IMR-90 (cell line): Measurements from ENCODE around the gene ADGRD1. TPM values are rescaled to one million over a fixed set of nuclear protein-coding genes. Genes with fewer than 3 reads are reported as not detected.

Experiments used
- ATAC-seq: fragments of 200-7000 bp; cut with Tn5 transposase; 2 replicates; pipeline ENCODE4 v1.9.1; 2020; ENCODE audit warnings: low read depth, mild to moderate bottlenecking, moderate library complexity
- BruUV-seq: library from RNA; stranded (reverse); fragments of 400-500 nt; replicated peaks from 2 replicates; lab custom pipeline; 2021; lab: Mats Ljungman, UMichigan
- CTCF ChIA-PET: fragments of 300-600 bp; formaldehyde crosslinking; extraction: SDS; loops from one replicate; lab custom pipeline; 2021; ENCODE audit warnings: antibody characterized with exemption; lab: Yijun Ruan, JAX
- POLR2A ChIA-PET: fragments of 300-600 bp; sonication (Branson Sonifier 250); formaldehyde crosslinking; loops from one replicate; lab custom pipeline; 2022; ENCODE audit warnings: antibody characterized with exemption; ENCODE audit not compliant: unreplicated experiment; lab: Charles Lee
- DNase-seq: peaks from one replicate; pipeline ENCODE4 v3.0.0; 2013
- H2AFZ ChIP-seq: replicated peaks from 2 replicates; pipeline ENCODE3; 2013; ENCODE audit warnings: low read length, mild to moderate bottlenecking; ENCODE audit not compliant: poor library complexity
- H2AK5ac ChIP-seq: 2 replicates; pipeline ENCODE4 v1.6.1; 2013; ENCODE audit warnings: low read depth, low read length, inconsistent platforms
- H2AK9ac ChIP-seq: replicated peaks from 2 replicates; pipeline ENCODE3; 2013; ENCODE audit warnings: mild to moderate bottlenecking, low read depth, low read length, moderate library complexity; ENCODE audit not compliant: poor library complexity
- H2BK120ac ChIP-seq: 2 replicates; pipeline ENCODE4 v1.6.1; 2013; ENCODE audit warnings: low read depth, low read length, inconsistent platforms
- H2BK15ac ChIP-seq: 3 replicates; pipeline ENCODE4 v1.6.1; 2013; ENCODE audit warnings: low read depth, low read length, inconsistent platforms
- H2BK20ac ChIP-seq: 2 replicates; pipeline ENCODE4 v1.6.1; 2013; ENCODE audit warnings: low read depth, mild to moderate bottlenecking, inconsistent platforms, low read length, moderate library complexity
- H2BK5ac ChIP-seq: 2 replicates; pipeline ENCODE4 v1.6.1; 2013; ENCODE audit warnings: mild to moderate bottlenecking, low read depth, low read length, inconsistent platforms; ENCODE audit not compliant: poor library complexity, severe bottlenecking
- H3K14ac ChIP-seq: replicated peaks from 2 replicates; pipeline ENCODE4 v1.6.1; 2013; ENCODE audit warnings: low read depth, low read length, inconsistent platforms
- H3K18ac ChIP-seq: 2 replicates; pipeline ENCODE4 v1.6.1; 2013; ENCODE audit warnings: low read depth, low read length, control low read depth
- H3K23ac ChIP-seq: 2 replicates; pipeline ENCODE4 v1.6.1; 2013; ENCODE audit warnings: low read depth, low read length, inconsistent platforms
- H3K27ac ChIP-seq: 2 replicates; pipeline ENCODE4 v1.5.1; 2013; ENCODE audit warnings: mild to moderate bottlenecking, control low read depth, low read length; ENCODE audit not compliant: insufficient read depth
- H3K27me3 ChIP-seq: 2 replicates; pipeline ENCODE4 v1.6.1; 2013; ENCODE audit warnings: low read length; ENCODE audit not compliant: control insufficient read depth, insufficient read depth
- H3K36me3 ChIP-seq: 2 replicates; pipeline ENCODE4 v1.6.1; 2013; ENCODE audit warnings: low read length, mixed read lengths; ENCODE audit not compliant: control insufficient read depth, insufficient read depth
- H3K4ac ChIP-seq: 2 replicates; pipeline ENCODE4 v1.6.1; 2013; ENCODE audit warnings: low read depth, low read length, inconsistent platforms
- H3K4me1 ChIP-seq: 2 replicates; pipeline ENCODE4 v1.6.1; 2013; ENCODE audit warnings: low read length, mixed read lengths; ENCODE audit not compliant: control insufficient read depth, insufficient read depth
- H3K4me2 ChIP-seq: 2 replicates; pipeline ENCODE4 v1.6.1; 2013; ENCODE audit warnings: low read depth, mild to moderate bottlenecking, control low read depth, low read length, moderate library complexity
- H3K4me3 ChIP-seq: 2 replicates; pipeline ENCODE4 v1.5.1; 2013; ENCODE audit warnings: low read depth, mild to moderate bottlenecking, control low read depth, low read length, moderate library complexity; ENCODE audit not compliant: insufficient read depth
- H3K56ac ChIP-seq: 2 replicates; pipeline ENCODE4 v1.6.1; 2013; ENCODE audit warnings: low read length, inconsistent platforms; ENCODE audit not compliant: insufficient read depth; ENCODE audit errors: extremely low read depth
- H3K79me1 ChIP-seq, 2 experiments: 2 replicates each; pipeline ENCODE4 v1.6.1; 2013; ENCODE audit warnings: low read length in 2 of 2, inconsistent platforms in 1 of 2, low read depth in 1 of 2
- H3K9ac ChIP-seq: 2 replicates; pipeline ENCODE4 v1.6.1; 2013; ENCODE audit warnings: low read depth, low read length, control low read depth
- H3K9me1 ChIP-seq: 2 replicates; pipeline ENCODE4 v1.6.1; 2013; ENCODE audit warnings: low read length, inconsistent platforms; ENCODE audit not compliant: insufficient read depth
- H3K9me3 ChIP-seq: 2 replicates; pipeline ENCODE4 v1.6.1; 2013; ENCODE audit warnings: low read length; ENCODE audit not compliant: control insufficient read depth, insufficient read depth
- H4K20me1 ChIP-seq: 2 replicates; pipeline ENCODE4 v1.6.1; 2013; ENCODE audit warnings: low read length, inconsistent platforms; ENCODE audit not compliant: insufficient read depth
- H4K5ac ChIP-seq: 2 replicates; pipeline ENCODE4 v1.6.1; 2013; ENCODE audit warnings: mild to moderate bottlenecking, low read depth, low read length, control low read depth
- H4K8ac ChIP-seq, 2 experiments: 2 replicates each; pipeline ENCODE4 v1.6.1; 2013; ENCODE audit warnings: low read depth in 2 of 2, low read length in 2 of 2, control low read depth in 1 of 2, inconsistent platforms in 1 of 2
- H4K91ac ChIP-seq: 2 replicates; pipeline ENCODE4 v1.6.1; 2013; ENCODE audit warnings: low read depth, low read length, inconsistent platforms; ENCODE audit not compliant: insufficient read depth
- BHLHE40 ChIP-seq: fragments of 150-350 bp; IDR thresholded peaks from 2 replicates; pipeline ENCODE4 v1.6.1; 2016; ENCODE audit warnings: mild to moderate bottlenecking, low read depth, low read length
- CEBPB ChIP-seq: IDR thresholded peaks from 2 replicates; pipeline ENCODE4 v1.6.1; 2012; ENCODE audit warnings: low read depth, low read length, improper control_type of control experiment
- CHD1 ChIP-seq: IDR thresholded peaks from 2 replicates; pipeline ENCODE4 v1.6.1; 2012; ENCODE audit warnings: low read depth, low read length, improper control_type of control experiment
- CTCF ChIP-seq: conservative IDR thresholded peaks from 2 replicates; pipeline ENCODE4 v1.5.1; 2012; ENCODE audit warnings: mild to moderate bottlenecking, low read depth, low read length, improper control_type of control experiment
- ELK1 ChIP-seq: fragments of 150-350 bp; IDR thresholded peaks from 2 replicates; pipeline ENCODE4 v1.6.1; 2016; ENCODE audit warnings: low read depth, mild to moderate bottlenecking, low read length, moderate library complexity, borderline replicate concordance
- FOS ChIP-seq: fragments of 150-350 bp; IDR thresholded peaks from 2 replicates; pipeline ENCODE4 v1.6.1; 2016; ENCODE audit warnings: low read depth, low read length
- MAFK ChIP-seq: IDR thresholded peaks from 2 replicates; pipeline ENCODE4 v1.6.1; 2012; ENCODE audit warnings: low read depth, low read length, improper control_type of control experiment
- MAZ ChIP-seq: IDR thresholded peaks from 2 replicates; pipeline ENCODE4 v1.6.1; 2012; ENCODE audit warnings: low read depth, mild to moderate bottlenecking, low read length, improper control_type of control experiment, moderate library complexity, borderline replicate concordance
- MXI1 ChIP-seq: IDR thresholded peaks from 2 replicates; pipeline ENCODE4 v1.6.1; 2012; ENCODE audit warnings: low read depth, mild to moderate bottlenecking, low read length, moderate library complexity, borderline replicate concordance
- NFE2L2 ChIP-seq: fragments of 150-350 bp; IDR thresholded peaks from 2 replicates; pipeline ENCODE4 v1.6.1; 2016; ENCODE audit warnings: low read depth, mild to moderate bottlenecking, low read length
- POLR2A ChIP-seq: IDR thresholded peaks from 2 replicates; pipeline ENCODE4 v1.6.1; 2012; ENCODE audit warnings: mild to moderate bottlenecking, low read depth, low read length
- RAD21 ChIP-seq: IDR thresholded peaks from 2 replicates; pipeline ENCODE4 v1.6.1; 2012; ENCODE audit warnings: low read length, improper control_type of control experiment
- RCOR1 ChIP-seq: IDR thresholded peaks from 2 replicates; pipeline ENCODE4 v1.6.1; 2012; ENCODE audit warnings: mild to moderate bottlenecking, low read length, improper control_type of control experiment; ENCODE audit not compliant: insufficient replicate concordance
- RFX5 ChIP-seq: IDR thresholded peaks from 2 replicates; pipeline ENCODE4 v1.8.0; 2012; ENCODE audit warnings: low read depth, mild to moderate bottlenecking, low read length, moderate library complexity
- SMC3 ChIP-seq: fragments of 150-350 bp; IDR thresholded peaks from 2 replicates; pipeline ENCODE4 v1.6.1; 2016; ENCODE audit warnings: low read depth, mild to moderate bottlenecking, antibody characterized with exemption, low read length, moderate library complexity
- USF2 ChIP-seq: fragments of 150-350 bp; IDR thresholded peaks from 2 replicates; pipeline ENCODE4 v1.6.1; 2017; ENCODE audit warnings: mild to moderate bottlenecking, antibody characterized with exemption, low read length, low read depth
- WGBS, 2 experiments: methylation state at CpG; one replicate each; pipeline versions ENCODE4 v1.1.5 to v1.1.7; 2013; ENCODE audit warnings: missing lambda C conversion rate in 2 of 2; ENCODE audit not compliant: insufficient read length in 1 of 2; ENCODE audit errors: extremely low coverage in 2 of 2; 5-methylcytosine and 5-hydroxymethylcytosine counted together
- dilution Hi-C: fragments of 300-500 bp; cut with HindIII; formaldehyde crosslinking; loops from one replicate; pipeline ENCODE4 v1.14.3; 2018; ENCODE audit warnings: low sequenced_read_pairs; ENCODE audit not compliant: unreplicated experiment
- in situ Hi-C: fragments of 300-500 bp; cut with MboI; formaldehyde crosslinking; loops from 3 replicates; pipeline ENCODE4 v1.14.3; 2019; ENCODE audit warnings: low sequenced_read_pairs, inconsistent platforms, mixed read lengths
- intact Hi-C: fragments of 100-400 bp; cut with micrococcal nuclease; formaldehyde crosslinking; loops from 2 replicates; pipeline ENCODE4 v1.10.0; 2022
- polyA plus RNA-seq, 3 experiments: library from polyadenylated mRNA; depleted of rRNA; stranded (reverse); fragments of >200 nt; gene quantifications; 2 replicates each; pipeline ENCODE4 v1.2.3, GENCODE V29; 2012; ENCODE audit warnings: low replicate concordance in 1 of 3
- total RNA-seq: library from RNA; depleted of rRNA; stranded (reverse); fragments of >200 nt; gene quantifications from 2 replicates; pipeline ENCODE4 v1.2.3, GENCODE V29; 2012

Gene ADGRD1
- total and polyA plus RNA-seq, 2 of the 4 experiments (the other 2 are of a cell fraction), result not detected

- intact Hi-C loops (no loop called here), dilution Hi-C loops (no loop called here), in situ Hi-C loops (no loop called here)
- TF ChIP-seq ELK1, result no peak
- no peak for TF ChIP-seq CHD1
- TF ChIP-seq RAD21, result no peak
- no peak for TF ChIP-seq POLR2A
- no peak for TF ChIP-seq CTCF
- no peak for TF ChIP-seq RCOR1
- TF ChIP-seq MAFK, result no peak
- no peak for TF ChIP-seq MXI1
- TF ChIP-seq FOS, result no peak
- no peak for TF ChIP-seq SMC3
- TF ChIP-seq NFE2L2, result no peak
- TF ChIP-seq CEBPB, result no peak
- TF ChIP-seq MAZ, result no peak
- no peak for TF ChIP-seq BHLHE40
- no peak for TF ChIP-seq USF2
- TF ChIP-seq RFX5, result no peak
- Histone ChIP-seq H3K14ac (no peak overlapping the region), H4K20me1 (no peaks in the 10 kb centered on the region), H3K23ac (no peak overlapping the region), H3K79me1 (no peaks in the 10 kb centered on the region), H4K91ac (no peak overlapping the region), H2BK15ac (no peak overlapping the region), H3K4me2 (no peak overlapping the region), H3K4me3 (no peak overlapping the region), H3K18ac (no peak overlapping the region), H3K36me3 (no peaks in the 10 kb centered on the region), H3K9ac (no peak overlapping the region), H4K8ac (no peak overlapping the region), H3K27me3 (no peaks in the 10 kb centered on the region), H4K5ac (no peak overlapping the region), H2AFZ (no peak overlapping the region), H3K27ac (no peak overlapping the region), H2BK5ac (no peak overlapping the region), H3K9me3 (peaks cover 1% of the 10 kb centered on the region; the same call in 1 of the 2 replicates), H2AK5ac (no peak overlapping the region), H2BK120ac (no peak overlapping the region), H3K56ac (no peak overlapping the region), H3K9me1 (no peaks in the 10 kb centered on the region), H2AK9ac (no peak overlapping the region), H3K4me1 (no peaks in the 10 kb centered on the region), H2BK20ac (no peak overlapping the region), H3K4ac (no peak overlapping the region)
- ChIA-PET CTCF (no interaction called here), POLR2A (no interaction called here)
- no CpG with 5 or more reads among the region's 2 CpGs for WGBS, 2 experiments
- BruUV-seq, result no TSS peak
- ATAC-seq (no peak), DNase-seq (no peak)
These were observed 49.6 kb upstream of the ADGRD1 start for GRCh38 chr12:130904064-130904463.
